Measurements from ENCODE around the gene PON1. TPM values are rescaled to one million over a fixed set of nuclear protein-coding genes. Genes with fewer than 3 reads are reported as not detected.

Gene PON1
- total RNA-seq, 1 donor from 2014 or later, result 1.5 TPM

- H3K9me3 Mint-ChIP-seq (ENCODE audit: unreplicated experiment), result no peaks in the 10 kb centered on the region
- no peak for TF ChIP-seq CTCF (IDR thresholded peaks at IDR 0.05; ENCODE audit: unreplicated experiment)
- H3K27ac Mint-ChIP-seq (ENCODE audit: unreplicated experiment), result no peak overlapping the region
- H3K4me3 Mint-ChIP-seq (ENCODE audit: unreplicated experiment), result no peak overlapping the region
- no peaks in the 10 kb centered on the region for H3K27me3 Mint-ChIP-seq (ENCODE audit: unreplicated experiment)
- DNase-seq (ENCODE audit: low spot score), result no peak
- H3K36me3 Mint-ChIP-seq (ENCODE audit: low read depth, unreplicated experiment), result no peaks in the 10 kb centered on the region
- H3K4me1 Mint-ChIP-seq (ENCODE audit: unreplicated experiment), result no peaks in the 10 kb centered on the region
These were observed 68.6 kb downstream of the PON1 start for GRCh38 chr7:95255691-95256090.

- Mint-ChIP-seq H3K9me3 (ENCODE audit: unreplicated experiment) (no peaks in the 10 kb centered on the region), H3K4me3 (ENCODE audit: unreplicated experiment) (no peak overlapping the region), H3K36me3 (ENCODE audit: low read depth, unreplicated experiment) (no peaks in the 10 kb centered on the region), H3K27ac (ENCODE audit: unreplicated experiment) (no peak overlapping the region), H3K27me3 (ENCODE audit: unreplicated experiment) (no peaks in the 10 kb centered on the region), H3K4me1 (ENCODE audit: unreplicated experiment) (no peaks in the 10 kb centered on the region)
- DNase-seq (ENCODE audit: low spot score), result no peak
- no peak for TF ChIP-seq CTCF (IDR thresholded peaks at IDR 0.05; ENCODE audit: unreplicated experiment)
These were observed 70.3 kb downstream of the PON1 start for GRCh38 chr7:95253986-95254385.

GRCh38 chr7:95251966-95252365, 72.4 kb downstream of the PON1 start:
- no peak for TF ChIP-seq CTCF (IDR thresholded peaks at IDR 0.05; ENCODE audit: unreplicated experiment)
- H3K4me3 Mint-ChIP-seq (ENCODE audit: unreplicated experiment), result no peak overlapping the region
- DNase-seq (ENCODE audit: low spot score), result no peak
- H3K27ac Mint-ChIP-seq (ENCODE audit: unreplicated experiment), result no peak overlapping the region
- no peaks in the 10 kb centered on the region for H3K27me3 Mint-ChIP-seq (ENCODE audit: unreplicated experiment)
- H3K9me3 Mint-ChIP-seq (ENCODE audit: unreplicated experiment), result no peaks in the 10 kb centered on the region
- H3K36me3 Mint-ChIP-seq (ENCODE audit: low read depth, unreplicated experiment), result no peaks in the 10 kb centered on the region
- H3K4me1 Mint-ChIP-seq (ENCODE audit: unreplicated experiment), result peaks cover 1% of the 10 kb centered on the region

GRCh38 chr7:95250571-95250970, 73.8 kb downstream of the PON1 start:
- H3K27me3 Mint-ChIP-seq (ENCODE audit: unreplicated experiment), result no peaks in the 10 kb centered on the region
- H3K27ac Mint-ChIP-seq (ENCODE audit: unreplicated experiment), result no peak overlapping the region
- no peaks in the 10 kb centered on the region for H3K36me3 Mint-ChIP-seq (ENCODE audit: low read depth, unreplicated experiment)
- DNase-seq (ENCODE audit: low spot score), result no peak
- H3K4me3 Mint-ChIP-seq (ENCODE audit: unreplicated experiment), result no peak overlapping the region
- H3K9me3 Mint-ChIP-seq (ENCODE audit: unreplicated experiment), result no peaks in the 10 kb centered on the region
- no peak for TF ChIP-seq CTCF (IDR thresholded peaks at IDR 0.05; ENCODE audit: unreplicated experiment)
- peaks cover 9% of the 10 kb centered on the region for H3K4me1 Mint-ChIP-seq (ENCODE audit: unreplicated experiment)

Other genes with a start within 250 kb of the PON1 start
- gene PON3, start 71.8 kb upstream of the PON1 start, total RNA-seq (ENCODE audit: unreplicated experiment), result 50.9 TPM
- 158 TPM for gene PON2, start 110.5 kb upstream of the PON1 start, total RNA-seq (ENCODE audit: unreplicated experiment)
- gene ASB4, start 161.4 kb upstream of the PON1 start, total RNA-seq (ENCODE audit: unreplicated experiment), result not detected